Astrocyte (in vitro differentiated cells and primary cell): ENCODE results near the gene ZNF284.

ENCODE experiments used
- EZH2 ChIP-seq: IDR thresholded peaks from 2 replicates; pipeline ENCODE4 v1.6.1; 2012; ENCODE audit warnings: mild to moderate bottlenecking, low read length, inconsistent platforms; ENCODE audit not compliant: insufficient read depth
- TF ChIP-seq, protein P1 (sequence below): IDR thresholded peaks from 2 replicates; pipeline ENCODE4 v1.5.1; 2011; ENCODE audit warnings: low read depth, mild to moderate bottlenecking, inconsistent platforms, low read length, moderate library complexity; ENCODE audit not compliant: insufficient read depth

GRCh38 chr19:44072543-44073401, 813 bp downstream of the ZNF284 start:
- TF ChIP-seq, protein P1, sequence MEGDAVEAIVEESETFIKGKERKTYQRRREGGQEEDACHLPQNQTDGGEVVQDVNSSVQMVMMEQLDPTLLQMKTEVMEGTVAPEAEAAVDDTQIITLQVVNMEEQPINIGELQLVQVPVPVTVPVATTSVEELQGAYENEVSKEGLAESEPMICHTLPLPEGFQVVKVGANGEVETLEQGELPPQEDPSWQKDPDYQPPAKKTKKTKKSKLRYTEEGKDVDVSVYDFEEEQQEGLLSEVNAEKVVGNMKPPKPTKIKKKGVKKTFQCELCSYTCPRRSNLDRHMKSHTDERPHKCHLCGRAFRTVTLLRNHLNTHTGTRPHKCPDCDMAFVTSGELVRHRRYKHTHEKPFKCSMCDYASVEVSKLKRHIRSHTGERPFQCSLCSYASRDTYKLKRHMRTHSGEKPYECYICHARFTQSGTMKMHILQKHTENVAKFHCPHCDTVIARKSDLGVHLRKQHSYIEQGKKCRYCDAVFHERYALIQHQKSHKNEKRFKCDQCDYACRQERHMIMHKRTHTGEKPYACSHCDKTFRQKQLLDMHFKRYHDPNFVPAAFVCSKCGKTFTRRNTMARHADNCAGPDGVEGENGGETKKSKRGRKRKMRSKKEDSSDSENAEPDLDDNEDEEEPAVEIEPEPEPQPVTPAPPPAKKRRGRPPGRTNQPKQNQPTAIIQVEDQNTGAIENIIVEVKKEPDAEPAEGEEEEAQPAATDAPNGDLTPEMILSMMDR, result no peak
- TF ChIP-seq EZH2, result no peak
